ENCODE measurements around the gene KMT5B.

KMT5B gene

GRCh38 chr11:68106165-68106940 lies 106.7 kb downstream of the KMT5B start:
- Histone ChIP-seq H2AFZ (ENCODE audit: low read length) (no peak overlapping the region), H3K79me2 (ENCODE audit: low read length) (peaks cover 82% of the 10 kb centered on the region), H3K9me2 (replicated peaks; ENCODE audit: insufficient read depth, low read length) (no peaks in the 10 kb centered on the region), H3K27me3 (replicated peaks; ENCODE audit: insufficient read depth, low read length) (no peaks in the 10 kb centered on the region), H3K4me1 (ENCODE audit: low read length) (no peaks in the 10 kb centered on the region), H3F3A (ENCODE audit: insufficient read depth, low read length) (no peaks in the 10 kb centered on the region), H3K9ac (ENCODE audit: low read length) (no peak overlapping the region), H3K9me3 (replicated peaks; ENCODE audit: insufficient read depth, low read length) (no peaks in the 10 kb centered on the region), H4K20me1 (ENCODE audit: insufficient read depth, low read length) (no peaks in the 10 kb centered on the region), H3K36me3 (replicated peaks; ENCODE audit: insufficient read depth, low read length) (no peaks in the 10 kb centered on the region), H3K4me2 (ENCODE audit: low read depth, low read length) (no peak overlapping the region), H3K4me3 (ENCODE audit: low read length) (no peak overlapping the region), H3K27ac (ENCODE audit: low read length) (no peak overlapping the region)
- no peak for TF ChIP-seq EZH2phosphoT487 (IDR thresholded peaks at IDR 0.05; ENCODE audit: low read length)
- TF ChIP-seq EZH2 (optimal IDR thresholded peaks at IDR 0.05; ENCODE audit: low read depth, low read length), result no peak
- TF ChIP-seq, protein P1, sequence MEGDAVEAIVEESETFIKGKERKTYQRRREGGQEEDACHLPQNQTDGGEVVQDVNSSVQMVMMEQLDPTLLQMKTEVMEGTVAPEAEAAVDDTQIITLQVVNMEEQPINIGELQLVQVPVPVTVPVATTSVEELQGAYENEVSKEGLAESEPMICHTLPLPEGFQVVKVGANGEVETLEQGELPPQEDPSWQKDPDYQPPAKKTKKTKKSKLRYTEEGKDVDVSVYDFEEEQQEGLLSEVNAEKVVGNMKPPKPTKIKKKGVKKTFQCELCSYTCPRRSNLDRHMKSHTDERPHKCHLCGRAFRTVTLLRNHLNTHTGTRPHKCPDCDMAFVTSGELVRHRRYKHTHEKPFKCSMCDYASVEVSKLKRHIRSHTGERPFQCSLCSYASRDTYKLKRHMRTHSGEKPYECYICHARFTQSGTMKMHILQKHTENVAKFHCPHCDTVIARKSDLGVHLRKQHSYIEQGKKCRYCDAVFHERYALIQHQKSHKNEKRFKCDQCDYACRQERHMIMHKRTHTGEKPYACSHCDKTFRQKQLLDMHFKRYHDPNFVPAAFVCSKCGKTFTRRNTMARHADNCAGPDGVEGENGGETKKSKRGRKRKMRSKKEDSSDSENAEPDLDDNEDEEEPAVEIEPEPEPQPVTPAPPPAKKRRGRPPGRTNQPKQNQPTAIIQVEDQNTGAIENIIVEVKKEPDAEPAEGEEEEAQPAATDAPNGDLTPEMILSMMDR (IDR thresholded peaks at IDR 0.05; ENCODE audit: low read length), result no peak
- no peak for DNase-seq

Measured in MM.1S (cell line).